Hypothalamus (tissue), 51 donors: Measurements from ENCODE around the gene RPP14.

Experiments
- DNase-seq, 51 donors: peaks; one replicate each; lab custom pipeline; 2025; lab: John Stamatoyannopoulos, UW

Gene RPP14

DNA sequence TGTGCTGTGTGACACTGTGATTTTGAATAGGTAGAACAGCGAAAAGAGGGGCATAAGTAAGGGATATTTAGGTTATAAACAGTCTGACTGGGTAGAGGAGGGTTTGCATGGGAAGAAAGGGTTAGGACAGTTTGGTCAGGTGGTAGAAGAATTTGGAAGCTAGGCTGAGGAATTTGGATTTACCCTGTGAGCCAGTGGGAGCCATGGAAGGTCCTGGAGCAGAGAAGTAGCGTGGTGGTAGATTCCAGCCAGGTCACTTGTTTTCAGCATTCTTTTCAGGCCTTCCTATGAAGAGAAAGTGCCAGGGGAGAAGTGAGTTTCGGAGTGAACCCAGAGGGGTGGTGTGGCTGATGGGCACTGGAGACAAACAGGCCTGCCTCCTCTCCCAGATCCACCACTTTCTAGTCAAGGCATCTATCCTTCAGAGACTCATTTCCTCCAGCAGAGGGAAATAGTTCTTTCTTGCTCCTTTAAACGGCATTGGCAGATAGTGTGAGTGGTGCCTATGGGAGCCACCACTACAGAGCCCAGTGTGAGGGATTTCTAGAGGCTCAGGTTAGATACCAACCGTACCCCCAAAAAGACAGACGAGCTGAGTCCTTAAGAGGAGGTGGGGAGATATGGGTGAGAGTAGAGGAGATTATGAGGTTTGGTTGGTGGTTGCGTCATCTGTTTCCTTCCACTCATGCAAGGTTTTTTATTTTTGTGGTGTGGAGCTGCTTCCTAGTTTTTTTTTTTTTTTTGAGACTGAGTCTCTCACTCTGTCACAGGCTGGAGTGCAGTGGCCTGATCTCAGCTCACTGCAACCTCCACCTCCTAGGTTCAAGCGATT lies 47.9 kb downstream of the RPP14 start:
- DNase-seq: no peak

DNA sequence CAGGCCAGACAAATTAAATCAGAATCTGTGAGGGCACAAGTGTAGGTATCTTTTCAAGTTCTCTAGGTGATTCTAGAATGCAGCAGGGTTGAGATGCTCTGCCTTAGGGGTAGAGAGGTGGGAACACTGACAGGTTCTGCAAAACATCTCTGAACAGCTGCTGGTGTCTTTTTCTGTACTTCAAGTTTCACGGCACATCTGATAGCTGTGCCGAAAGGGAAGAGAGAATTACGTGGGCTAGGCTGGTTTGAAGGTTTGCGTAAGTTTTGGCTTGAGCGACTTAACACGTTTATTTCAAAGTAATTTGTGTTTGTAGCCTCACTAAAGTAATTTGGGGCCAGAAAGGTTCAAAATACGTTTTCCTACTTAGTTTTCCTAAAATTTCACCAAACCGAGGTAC lies 49.1 kb downstream of the RPP14 start:
- no peak for DNase-seq

DNA sequence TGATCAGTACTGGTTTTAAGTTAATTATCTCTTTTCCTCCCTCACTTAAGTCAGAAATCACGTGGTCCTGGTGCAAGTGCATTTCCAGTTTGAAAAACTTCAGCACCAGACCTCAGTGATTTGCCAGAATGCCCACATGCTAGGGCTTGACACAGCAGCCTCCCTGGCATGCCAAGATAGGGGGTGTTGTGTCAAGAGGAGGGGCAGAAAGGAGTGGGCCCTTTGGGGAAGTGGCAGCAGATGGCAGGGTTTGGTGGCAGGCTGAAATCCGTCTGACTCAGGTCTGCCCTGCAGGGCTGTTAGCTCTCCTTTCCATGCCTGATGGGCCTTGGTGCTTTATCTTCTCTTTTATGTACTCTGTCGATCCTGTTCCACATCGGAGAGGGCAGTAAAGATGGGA lies 50.0 kb downstream of the RPP14 start:
- DNase-seq: peak in 4 of 51 donors; percentile 4 to 19 (median 10)

DNA sequence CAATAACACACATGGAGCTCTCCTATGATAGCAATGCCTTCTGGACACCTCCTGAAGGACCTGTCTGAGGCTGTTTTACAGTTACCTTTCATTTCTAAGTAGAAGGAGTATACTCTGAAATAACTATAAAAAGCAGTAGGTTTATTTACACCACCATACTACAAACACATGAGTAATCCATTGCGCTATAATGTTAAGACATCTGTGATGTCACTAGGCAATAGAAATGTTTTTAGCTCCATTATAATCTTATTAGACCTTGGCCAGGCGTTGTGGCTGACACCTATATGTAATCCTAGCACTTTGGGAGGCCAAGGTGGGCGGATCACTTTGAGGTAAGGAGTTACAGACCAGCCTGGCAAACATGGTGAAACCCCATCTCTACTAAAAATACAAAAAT lies 51.4 kb downstream of the RPP14 start:
- DNase-seq: no peak

DNA sequence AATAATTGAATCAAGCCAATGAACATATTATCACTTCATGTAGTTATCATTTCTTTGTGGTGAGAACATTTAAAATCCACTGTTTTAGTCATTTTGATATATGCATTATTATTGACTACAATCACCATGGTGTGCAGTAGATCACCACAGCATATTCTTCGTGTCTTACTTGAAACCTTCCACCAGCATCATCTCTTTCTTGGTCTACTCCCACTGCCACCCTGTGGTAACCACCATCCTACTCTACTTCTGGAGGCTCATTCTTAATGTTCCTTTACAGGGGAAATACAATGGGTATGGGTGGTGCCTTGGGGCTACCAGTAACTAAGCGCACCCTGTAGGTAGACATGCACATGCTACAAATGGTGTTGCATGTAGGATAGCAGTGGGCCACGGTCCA lies 52.0 kb downstream of the RPP14 start:
- no peak for DNase-seq

DNA sequence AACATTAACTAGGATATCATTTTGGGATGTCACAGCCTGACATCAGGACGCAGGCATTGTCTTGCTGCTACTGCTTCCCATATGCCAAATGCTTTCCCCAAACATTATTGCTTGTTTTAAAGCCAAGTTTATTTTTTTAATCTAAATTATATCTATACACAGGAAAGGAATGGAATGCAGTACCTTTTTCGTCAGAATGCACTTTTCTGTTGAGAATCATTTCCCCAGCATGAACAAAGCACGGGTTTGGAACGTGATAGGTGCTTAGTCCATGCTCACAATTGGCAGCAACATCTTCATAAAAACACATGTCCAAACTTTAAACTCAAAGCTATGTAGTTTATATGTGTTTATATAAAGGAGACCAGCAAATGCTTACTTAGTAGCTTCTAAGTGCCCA lies 52.8 kb downstream of the RPP14 start:
- no peak for DNase-seq

DNA sequence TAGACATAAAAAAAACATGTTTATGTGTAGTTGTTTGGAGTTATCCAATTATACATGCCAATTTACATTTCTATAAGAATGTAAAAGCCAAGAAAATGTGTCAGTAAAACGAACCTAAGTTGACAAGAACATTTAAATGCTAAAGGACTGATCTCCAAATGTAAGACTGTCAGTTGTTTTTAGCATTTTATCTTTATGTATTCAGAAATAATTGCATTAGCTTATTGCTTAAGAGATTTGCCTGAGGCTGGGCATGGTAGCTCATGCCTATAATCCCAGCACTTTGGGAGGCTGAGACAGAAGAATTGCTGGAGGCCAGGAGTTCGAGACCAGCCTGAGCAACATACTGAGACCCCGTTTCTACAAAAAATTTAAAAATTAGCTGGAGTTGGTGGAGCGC lies 53.6 kb downstream of the RPP14 start:
- no peak for DNase-seq

DNA sequence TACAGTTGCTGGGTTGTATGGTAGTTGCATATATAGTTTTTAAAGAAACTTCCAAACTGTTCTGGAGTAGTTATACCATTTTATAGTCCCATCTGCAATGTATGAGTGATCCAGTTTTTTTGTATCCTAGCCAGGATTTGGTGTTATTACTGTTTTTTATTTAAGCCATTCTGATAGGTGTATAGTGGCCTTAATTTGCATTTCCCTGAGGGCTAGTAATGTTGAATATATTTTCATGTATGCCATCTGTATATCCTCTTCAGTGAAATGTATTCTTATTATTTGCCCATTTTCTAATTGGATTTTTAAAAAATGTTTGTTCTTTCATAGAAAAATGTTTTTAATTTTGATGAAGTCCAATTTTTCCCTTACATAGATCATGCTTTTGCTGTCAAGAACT lies 55.8 kb downstream of the RPP14 start:
- no peak for DNase-seq

DNA sequence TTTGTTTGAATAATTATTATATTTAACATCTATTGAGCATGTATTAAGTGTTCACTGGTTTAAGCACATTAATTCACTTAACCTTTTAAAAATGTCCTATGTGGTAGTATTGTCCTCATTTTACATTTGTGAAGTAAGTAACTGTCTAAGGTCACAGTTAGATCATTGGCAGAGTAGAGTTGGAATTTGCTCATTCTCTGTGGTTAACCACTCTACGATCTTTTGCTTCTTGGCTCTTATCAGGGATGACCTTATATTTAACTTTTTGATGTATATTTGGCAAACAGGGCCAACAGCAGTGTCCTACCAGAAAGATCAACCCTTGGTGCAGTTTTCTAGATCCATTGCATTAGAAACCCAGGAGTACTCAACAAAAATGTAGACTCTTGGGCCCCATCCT lies 60.7 kb downstream of the RPP14 start:
- no peak for DNase-seq

DNA sequence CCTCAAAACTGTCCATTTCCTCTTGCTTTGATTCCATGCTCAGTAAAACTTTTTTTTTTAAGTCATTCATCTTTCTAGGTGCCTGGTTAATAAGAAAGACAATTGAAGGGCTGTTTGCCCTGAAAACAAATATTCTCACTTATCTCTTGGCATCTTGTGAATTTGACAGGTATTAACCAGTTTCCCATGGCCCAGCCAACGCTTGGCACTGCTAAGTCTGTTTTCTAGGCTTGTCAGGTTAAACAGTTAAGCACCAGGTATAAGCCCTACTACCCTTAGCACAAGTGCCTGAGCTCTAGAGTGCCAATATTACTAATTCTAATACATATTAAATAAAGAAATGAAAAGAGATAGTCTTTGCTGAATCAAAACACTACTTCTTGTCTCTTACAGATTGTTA lies 63.0 kb downstream of the RPP14 start:
- DNase-seq: no peak
